Testis (tissue), 2 donors: ENCODE data around the gene MAPK11.

Source experiments
- CTCF ChIP-seq, 3 experiments: fragments of 450-650 bp in 2 of 3; fragments of 200-600 bp in 1 of 3; sonication (generic) in 1 of 3; IDR thresholded peaks; one replicate each; pipeline ENCODE4 v1.5.1; 2016 to 2019; ENCODE audit warnings: antibody characterized with exemption in 3 of 3, mild to moderate bottlenecking in 2 of 3, moderate library complexity in 1 of 3
- POLR2A ChIP-seq: fragments of 450-650 bp; IDR thresholded peaks from one replicate; pipeline ENCODE4 v1.6.1; 2017; ENCODE audit warnings: antibody characterized with exemption, mild to moderate bottlenecking, moderate library complexity

- TF ChIP-seq POLR2A (no peak), CTCF (IDR thresholded peaks at IDR 0.05) (no peak)
These were observed 1.5 kb downstream of the MAPK11 start for GRCh38 chr22:50268655-50269113.
